ENCODE measurements around the gene TPPP. TPM values are rescaled to one million over a fixed set of nuclear protein-coding genes. Genes with fewer than 3 reads are reported as not detected.

Gene TPPP
- total RNA-seq, 4 donors from 2014 or later: 10.5 to 22.2 (median 16.2) TPM

- peak within 1 kb of the TSS; percentile 17 for H3K27ac ChIP-seq
- TF ChIP-seq CTCF (IDR thresholded peaks at IDR 0.05) (no peak), POLR2A (IDR thresholded peaks at IDR 0.05) (no peak), POLR2AphosphoS5 (IDR thresholded peaks at IDR 0.05) (no peak), EP300 (IDR thresholded peaks at IDR 0.05) (no peak)
- H3K9me3 ChIP-seq: no peaks in the 10 kb centered on the region
- no peaks in the 10 kb centered on the region for H3K27me3 ChIP-seq
- H3K36me3 ChIP-seq: no peaks in the 10 kb centered on the region
- no CpG with 5 or more reads among the region's 72 CpGs for WGBS
- peaks cover 14% of the 10 kb centered on the region for H3K4me1 ChIP-seq
- H3K4me3 ChIP-seq: peak within 1 kb of the TSS; percentile 97
- peak; percentile 94 to 95 for DNase-seq (ENCODE audit: low spot score in 2 of 2)
These were observed 81.2 kb downstream of the TPPP start, which contains the start of gene CEP72 for GRCh38 chr5:611731-612486. Gene CEP72 (plus strand): TSS chr5:612340. CDS start chr5:612362, 22 bp downstream.

- DNase-seq (ENCODE audit: low spot score in 2 of 2): peak; percentile 28 to 50
- Histone ChIP-seq H3K27ac (no peak overlapping the region), H3K4me1 (peaks cover 14% of the 10 kb centered on the region), H3K27me3 (no peaks in the 10 kb centered on the region), H3K36me3 (no peaks in the 10 kb centered on the region), H3K4me3 (peak overlapping the region; percentile 97), H3K9me3 (no peaks in the 10 kb centered on the region)
- TF ChIP-seq POLR2AphosphoS5 (IDR thresholded peaks at IDR 0.05): no peak
- no peak for TF ChIP-seq POLR2A (IDR thresholded peaks at IDR 0.05)
- TF ChIP-seq CTCF (IDR thresholded peaks at IDR 0.05): no peak
- TF ChIP-seq EP300 (IDR thresholded peaks at IDR 0.05): no peak
- WGBS: 68% methylated on average over 5 of the region's 11 CpGs
These were observed 82.1 kb downstream of the TPPP start for GRCh38 chr5:610744-611730.

GRCh38 chr5:610011-610743 lies 83.0 kb downstream of the TPPP start:
- TF ChIP-seq POLR2A (IDR thresholded peaks at IDR 0.05) (no peak), CTCF (IDR thresholded peaks at IDR 0.05) (no peak), POLR2AphosphoS5 (IDR thresholded peaks at IDR 0.05) (no peak), EP300 (IDR thresholded peaks at IDR 0.05) (no peak)
- no peaks in the 10 kb centered on the region for H3K36me3 ChIP-seq
- 93% methylated on average over 7 of the region's 9 CpGs for WGBS
- peaks cover 14% of the 10 kb centered on the region for H3K4me1 ChIP-seq
- H3K27me3 ChIP-seq: no peaks in the 10 kb centered on the region
- DNase-seq (ENCODE audit: low spot score in 2 of 2): peak in 1 of 2 donors; percentile 75
- H3K4me3 ChIP-seq: no peak overlapping the region
- H3K9me3 ChIP-seq: no peaks in the 10 kb centered on the region
- H3K27ac ChIP-seq: no peak overlapping the region

Other genes starting within 250 kb of the TPPP start
- gene SLC9A3, start 168.9 kb downstream of the TPPP start, total RNA-seq: 1 to 10 TPM; 3.7 to 5.9 (median 4.3) TPM
- 10 to 100 TPM in 2 of 4 donors, 1 to 10 TPM in 2; 8.3 to 13.6 (median 10.9) TPM for gene CEP72, start 81.0 kb downstream of the TPPP start, total RNA-seq
- 10 to 100 TPM in 3 of 4 donors, 1 to 10 TPM in 1; 9.3 to 35.2 (median 19.4) TPM for gene ZDHHC11B, start 91.4 kb upstream of the TPPP start, total RNA-seq
- gene ZDHHC11, start 157.6 kb upstream of the TPPP start, total RNA-seq: 10 to 100 TPM in 2 of 4 donors, 1 to 10 TPM in 2; 7.5 to 81.5 (median 22.6) TPM
- 10 to 100 TPM; 25.2 to 73.0 (median 38.8) TPM for gene BRD9, start 199.4 kb upstream of the TPPP start, total RNA-seq
- gene TRIP13, start 199.5 kb upstream of the TPPP start, total RNA-seq: 1 to 10 TPM; 1.1 to 3.7 (median 1.6) TPM